Panc1 (cell line): ENCODE data around the gene TAF6. TPM values are rescaled to one million over a fixed set of nuclear protein-coding genes. Genes with fewer than 3 reads are reported as not detected.

Source experiments
- ATAC-seq: fragments of 200-7000 bp; cut with Tn5 transposase; 2 replicates; pipeline ENCODE4 v1.9.1; 2020; ENCODE audit warnings: mild to moderate bottlenecking, moderate library complexity
- BruUV-seq: library from RNA; stranded (reverse); fragments of 400-500 nt; replicated peaks from 2 replicates; lab custom pipeline; 2021; lab: Mats Ljungman, UMichigan
- CTCF ChIA-PET: fragments of 300-600 bp; sonication (Branson Sonifier 250); formaldehyde crosslinking; loops from one replicate; lab custom pipeline; 2022; ENCODE audit warnings: antibody characterized with exemption; lab: Charles Lee
- POLR2A ChIA-PET: fragments of 300-600 bp; sonication (Branson Sonifier 250); formaldehyde crosslinking; loops from one replicate; lab custom pipeline; 2022; ENCODE audit warnings: antibody characterized with exemption; lab: Charles Lee
- DNase-seq: peaks from one replicate; pipeline ENCODE4 v3.0.0-alpha.2; 2010; ENCODE audit warnings: low read depth, low spot score
- H3K27ac ChIP-seq: 2 replicates; pipeline ENCODE4 v1.5.1; 2011; ENCODE audit warnings: mild to moderate bottlenecking, low read length, inconsistent platforms
- H3K27me3 ChIP-seq: fragments of 200-500 bp; sonication (Bioruptor generic); 2 replicates; pipeline ENCODE4 v1.6.0; 2014; ENCODE audit warnings: low read length, inconsistent platforms; ENCODE audit not compliant: control insufficient read depth, insufficient read depth
- H3K36me3 ChIP-seq: fragments of 200-500 bp; sonication (Bioruptor generic); 2 replicates; pipeline ENCODE4 v1.5.1; 2014; ENCODE audit warnings: inconsistent platforms, mild to moderate bottlenecking, low read length, moderate library complexity; ENCODE audit not compliant: control insufficient read depth, insufficient read depth
- H3K4me1 ChIP-seq: 2 replicates; pipeline ENCODE4 v1.5.1; 2011; ENCODE audit warnings: inconsistent platforms, mild to moderate bottlenecking, low read length, moderate library complexity; ENCODE audit not compliant: control insufficient read depth, insufficient read depth
- H3K4me3 ChIP-seq, 2 experiments: 2 replicates each; pipeline ENCODE4 v1.5.1; 2011 to 2012; ENCODE audit warnings: low read depth in 2 of 2, low read length in 2 of 2, mild to moderate bottlenecking in 2 of 2, inconsistent platforms in 1 of 2, moderate library complexity in 1 of 2
- H3K9me3 ChIP-seq: fragments of 200-500 bp; sonication (Bioruptor generic); 2 replicates; pipeline ENCODE4 v1.5.1; 2014; ENCODE audit warnings: low read depth, mild to moderate bottlenecking, inconsistent platforms, low read length, moderate library complexity; ENCODE audit not compliant: control insufficient read depth, insufficient read depth
- CTCF ChIP-seq: fragments of 450-650 bp; IDR thresholded peaks from 2 replicates; pipeline ENCODE4 v1.5.1; 2017; ENCODE audit warnings: mild to moderate bottlenecking
- POLR2AphosphoS5 ChIP-seq: IDR thresholded peaks from 2 replicates; pipeline ENCODE4 v1.6.1; 2012; ENCODE audit warnings: mild to moderate bottlenecking, low read depth, low read length, moderate library complexity
- SIN3A ChIP-seq: IDR thresholded peaks from 2 replicates; pipeline ENCODE4 v1.6.1; 2012; ENCODE audit warnings: low read depth, mild to moderate bottlenecking, low read length, moderate library complexity, borderline replicate concordance; ENCODE audit not compliant: insufficient read depth
- TCF7L2 ChIP-seq: IDR thresholded peaks from 2 replicates; pipeline ENCODE4 v1.6.1; 2011; ENCODE audit warnings: mild to moderate bottlenecking, low read depth, low read length, inconsistent platforms
- in situ Hi-C: cut with HindIII; loops from 2 replicates; pipeline ENCODE4 v1.10.0; 2016; ENCODE audit warnings: low sequenced_read_pairs, low pct_unique_long_range_greater_than_20kb
- intact Hi-C: fragments of 100-400 bp; cut with micrococcal nuclease; formaldehyde crosslinking; loops from one replicate; pipeline ENCODE4 v1.10.0; 2022; ENCODE audit not compliant: unreplicated experiment
- total RNA-seq: library from RNA; stranded (reverse); gene quantifications from one replicate; pipeline ENCODE4 v1.2.1, GENCODE V29; 2021; ENCODE audit not compliant: unreplicated experiment
- TF ChIP-seq, protein P1 (sequence below), 2 experiments: IDR thresholded peaks; 2 replicates each; pipeline ENCODE4 v1.6.1; 2011 to 2012; ENCODE audit warnings: low read depth in 2 of 2, control low read depth in 1 of 2, low read length in 1 of 2, mild to moderate bottlenecking in 1 of 2, moderate library complexity in 1 of 2; ENCODE audit not compliant: insufficient read depth in 1 of 2

TAF6 gene
- total RNA-seq, 1 experiment from 2014 or later: 92.3 TPM

- intact Hi-C loops: no loop called here
- ATAC-seq (no peak), DNase-seq (no peak)
- CTCF ChIA-PET: interaction anchor here (0.6 to 1.7 kb wide), 2 partner anchors 9 to 18 kb away, joined by 3 to 4 read pairs; no protein-coding TSS in a partner anchor
- Histone ChIP-seq H3K27ac (no peak overlapping the region), H3K36me3 (no peaks in the 10 kb centered on the region; the same call in 1 of the 2 replicates), H3K4me1 (no peaks in the 10 kb centered on the region), H3K4me3 (no peak overlapping the region), H3K27me3 (no peaks in the 10 kb centered on the region), H3K9me3 (no peaks in the 10 kb centered on the region)
- no TSS peak for BruUV-seq
- TF ChIP-seq TCF7L2: no peak
- no peak for TF ChIP-seq POLR2AphosphoS5
- TF ChIP-seq SIN3A: no peak
- TF ChIP-seq CTCF: no peak
- TF ChIP-seq, protein P1, sequence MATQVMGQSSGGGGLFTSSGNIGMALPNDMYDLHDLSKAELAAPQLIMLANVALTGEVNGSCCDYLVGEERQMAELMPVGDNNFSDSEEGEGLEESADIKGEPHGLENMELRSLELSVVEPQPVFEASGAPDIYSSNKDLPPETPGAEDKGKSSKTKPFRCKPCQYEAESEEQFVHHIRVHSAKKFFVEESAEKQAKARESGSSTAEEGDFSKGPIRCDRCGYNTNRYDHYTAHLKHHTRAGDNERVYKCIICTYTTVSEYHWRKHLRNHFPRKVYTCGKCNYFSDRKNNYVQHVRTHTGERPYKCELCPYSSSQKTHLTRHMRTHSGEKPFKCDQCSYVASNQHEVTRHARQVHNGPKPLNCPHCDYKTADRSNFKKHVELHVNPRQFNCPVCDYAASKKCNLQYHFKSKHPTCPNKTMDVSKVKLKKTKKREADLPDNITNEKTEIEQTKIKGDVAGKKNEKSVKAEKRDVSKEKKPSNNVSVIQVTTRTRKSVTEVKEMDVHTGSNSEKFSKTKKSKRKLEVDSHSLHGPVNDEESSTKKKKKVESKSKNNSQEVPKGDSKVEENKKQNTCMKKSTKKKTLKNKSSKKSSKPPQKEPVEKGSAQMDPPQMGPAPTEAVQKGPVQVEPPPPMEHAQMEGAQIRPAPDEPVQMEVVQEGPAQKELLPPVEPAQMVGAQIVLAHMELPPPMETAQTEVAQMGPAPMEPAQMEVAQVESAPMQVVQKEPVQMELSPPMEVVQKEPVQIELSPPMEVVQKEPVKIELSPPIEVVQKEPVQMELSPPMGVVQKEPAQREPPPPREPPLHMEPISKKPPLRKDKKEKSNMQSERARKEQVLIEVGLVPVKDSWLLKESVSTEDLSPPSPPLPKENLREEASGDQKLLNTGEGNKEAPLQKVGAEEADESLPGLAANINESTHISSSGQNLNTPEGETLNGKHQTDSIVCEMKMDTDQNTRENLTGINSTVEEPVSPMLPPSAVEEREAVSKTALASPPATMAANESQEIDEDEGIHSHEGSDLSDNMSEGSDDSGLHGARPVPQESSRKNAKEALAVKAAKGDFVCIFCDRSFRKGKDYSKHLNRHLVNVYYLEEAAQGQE (IDR thresholded peaks at IDR 0.05; ENCODE audit: insufficient read depth in 1 of 2, low read depth in 2 of 2, low read length in 1 of 2): no peak
- POLR2A ChIA-PET: no interaction called here
- in situ Hi-C loops: no loop called here
Observed at GRCh38 chr7:100111914-100112313, 7.2 kb downstream of the TAF6 start.

- POLR2A ChIA-PET: no interaction called here
- no peak for TF ChIP-seq CTCF
- no peak for TF ChIP-seq SIN3A
- TF ChIP-seq POLR2AphosphoS5: 0 out of 2 replicates have a peak, but pooled peaks have one; percentile 20
- TF ChIP-seq TCF7L2: no peak
- TF ChIP-seq, protein P1 (IDR thresholded peaks at IDR 0.05; ENCODE audit: insufficient read depth in 1 of 2, low read depth in 2 of 2, low read length in 1 of 2): no peak
- intact Hi-C loops (no loop called here), in situ Hi-C loops (no loop called here)
- no peak for DNase-seq
- Histone ChIP-seq H3K4me1 (no peaks in the 10 kb centered on the region), H3K27ac (no peak overlapping the region), H3K27me3 (no peaks in the 10 kb centered on the region), H3K9me3 (no peaks in the 10 kb centered on the region), H3K36me3 (no peaks in the 10 kb centered on the region; the same call in 1 of the 2 replicates), H3K4me3 (no peak overlapping the region)
- no peak for ATAC-seq
- BruUV-seq: no TSS peak
- CTCF ChIA-PET: interaction anchor here (0.6 to 1.7 kb wide), 2 partner anchors 9 to 18 kb away, joined by 3 to 4 read pairs; no protein-coding TSS in a partner anchor
Observed at GRCh38 chr7:100111156-100111555, 8.0 kb downstream of the TAF6 start.
